ENCODE measurements around the gene KRT12.

DNA sequence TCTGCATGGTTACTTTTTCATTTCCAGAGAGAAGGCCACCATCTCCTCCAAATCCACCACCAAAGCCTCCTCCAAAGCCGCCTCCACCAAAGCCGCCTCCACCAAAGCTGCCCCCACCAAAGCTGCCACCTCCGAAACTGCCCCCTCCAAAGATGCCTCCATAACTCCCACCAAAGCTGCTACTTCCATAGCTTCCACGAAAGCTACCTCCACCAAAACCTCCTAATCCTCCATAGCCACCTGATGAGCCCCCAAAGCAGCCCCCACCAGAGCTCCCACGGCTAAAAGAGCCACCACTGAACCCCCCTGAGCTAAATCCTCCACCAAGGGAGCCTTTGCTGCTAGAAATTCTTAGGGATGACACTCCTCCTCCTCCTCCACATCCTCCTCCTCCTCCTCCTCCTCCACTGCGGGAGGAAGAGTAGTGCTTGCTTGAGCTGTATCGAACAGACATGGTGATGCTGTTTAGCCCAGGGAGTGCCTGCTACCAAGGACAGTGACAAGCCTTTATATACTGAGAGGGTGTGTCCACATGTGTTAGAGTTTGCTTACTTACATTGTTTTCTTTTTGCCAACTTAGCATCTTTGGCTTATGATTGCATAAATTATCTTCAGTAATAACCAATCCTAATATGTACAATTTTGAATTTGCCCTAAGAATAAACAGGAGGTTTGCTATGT lies 44.8 kb downstream of the KRT12 start, which contains the start of gene KRT10:
- TF ChIP-seq, protein P1, sequence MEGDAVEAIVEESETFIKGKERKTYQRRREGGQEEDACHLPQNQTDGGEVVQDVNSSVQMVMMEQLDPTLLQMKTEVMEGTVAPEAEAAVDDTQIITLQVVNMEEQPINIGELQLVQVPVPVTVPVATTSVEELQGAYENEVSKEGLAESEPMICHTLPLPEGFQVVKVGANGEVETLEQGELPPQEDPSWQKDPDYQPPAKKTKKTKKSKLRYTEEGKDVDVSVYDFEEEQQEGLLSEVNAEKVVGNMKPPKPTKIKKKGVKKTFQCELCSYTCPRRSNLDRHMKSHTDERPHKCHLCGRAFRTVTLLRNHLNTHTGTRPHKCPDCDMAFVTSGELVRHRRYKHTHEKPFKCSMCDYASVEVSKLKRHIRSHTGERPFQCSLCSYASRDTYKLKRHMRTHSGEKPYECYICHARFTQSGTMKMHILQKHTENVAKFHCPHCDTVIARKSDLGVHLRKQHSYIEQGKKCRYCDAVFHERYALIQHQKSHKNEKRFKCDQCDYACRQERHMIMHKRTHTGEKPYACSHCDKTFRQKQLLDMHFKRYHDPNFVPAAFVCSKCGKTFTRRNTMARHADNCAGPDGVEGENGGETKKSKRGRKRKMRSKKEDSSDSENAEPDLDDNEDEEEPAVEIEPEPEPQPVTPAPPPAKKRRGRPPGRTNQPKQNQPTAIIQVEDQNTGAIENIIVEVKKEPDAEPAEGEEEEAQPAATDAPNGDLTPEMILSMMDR (conservative IDR thresholded peaks at IDR 0.05; ENCODE audit: low read depth, low read length): no peak
- TF ChIP-seq EZH2 (IDR thresholded peaks at IDR 0.05; ENCODE audit: borderline replicate concordance, low read depth, low read length, poor library complexity, severe bottlenecking): no peak
